A673 (cell line): Measurements from ENCODE around the gene IL1RAPL1.

Experiments used
- CTCF ChIP-seq: fragments of 300-800, 200-600 bp; sonication (generic); conservative IDR thresholded peaks from 2 replicates; pipeline ENCODE4 v1.5.1; 2017; ENCODE audit warnings: low read depth, mild to moderate bottlenecking, antibody characterized with exemption, low read length, moderate library complexity, mixed read lengths
- EZH2 ChIP-seq: fragments of 200-600 bp; sonication (generic); IDR thresholded peaks from 2 replicates; pipeline ENCODE4 v1.6.1; 2017; ENCODE audit warnings: borderline replicate concordance, low read depth, mild to moderate bottlenecking, mixed read lengths, antibody characterized with exemption, low read length; ENCODE audit not compliant: poor library complexity, severe bottlenecking

DNA sequence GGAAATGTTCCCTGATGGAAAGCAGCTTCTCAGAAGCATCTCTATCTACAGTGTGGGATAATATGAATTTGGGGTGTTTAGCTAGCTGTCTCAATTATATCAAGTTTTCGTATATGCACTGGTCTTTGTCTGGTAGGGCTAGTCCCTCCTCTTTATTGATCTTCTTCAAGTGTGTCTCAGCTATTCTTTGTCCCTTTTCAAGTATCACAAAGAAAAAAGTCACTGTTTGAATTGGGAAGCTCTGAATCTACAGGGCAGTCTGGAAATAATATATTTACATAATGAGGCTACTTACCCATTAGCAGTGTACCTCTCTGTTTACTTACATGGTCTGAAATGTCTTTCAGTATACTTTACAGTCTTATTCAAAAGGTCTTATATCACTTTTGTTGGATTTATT, 526.0 kb downstream of the IL1RAPL1 start:
- TF ChIP-seq CTCF, result no peak
- TF ChIP-seq EZH2, result no peak
